IMR-90 (cell line): ENCODE data around the gene STARD3. TPM values are rescaled to one million over a fixed set of nuclear protein-coding genes. Genes with fewer than 3 reads are reported as not detected.

ENCODE experiments used
- ATAC-seq: fragments of 200-7000 bp; cut with Tn5 transposase; 2 replicates; pipeline ENCODE4 v1.9.1; 2020; ENCODE audit warnings: low read depth, mild to moderate bottlenecking, moderate library complexity
- BruUV-seq: library from RNA; stranded (reverse); fragments of 400-500 nt; replicated peaks from 2 replicates; lab custom pipeline; 2021; lab: Mats Ljungman, UMichigan
- CTCF ChIA-PET: fragments of 300-600 bp; formaldehyde crosslinking; extraction: SDS; loops from one replicate; lab custom pipeline; 2021; ENCODE audit warnings: antibody characterized with exemption; lab: Yijun Ruan, JAX
- POLR2A ChIA-PET: fragments of 300-600 bp; sonication (Branson Sonifier 250); formaldehyde crosslinking; loops from one replicate; lab custom pipeline; 2022; ENCODE audit warnings: antibody characterized with exemption; ENCODE audit not compliant: unreplicated experiment; lab: Charles Lee
- DNase-seq: peaks from one replicate; pipeline ENCODE4 v3.0.0; 2013
- H2AFZ ChIP-seq: replicated peaks from 2 replicates; pipeline ENCODE3; 2013; ENCODE audit warnings: low read length, mild to moderate bottlenecking; ENCODE audit not compliant: poor library complexity
- H2AK5ac ChIP-seq: 2 replicates; pipeline ENCODE4 v1.6.1; 2013; ENCODE audit warnings: low read depth, low read length, inconsistent platforms
- H2AK9ac ChIP-seq: replicated peaks from 2 replicates; pipeline ENCODE3; 2013; ENCODE audit warnings: mild to moderate bottlenecking, low read depth, low read length, moderate library complexity; ENCODE audit not compliant: poor library complexity
- H2BK120ac ChIP-seq: 2 replicates; pipeline ENCODE4 v1.6.1; 2013; ENCODE audit warnings: low read depth, low read length, inconsistent platforms
- H2BK15ac ChIP-seq: 3 replicates; pipeline ENCODE4 v1.6.1; 2013; ENCODE audit warnings: low read depth, low read length, inconsistent platforms
- H2BK20ac ChIP-seq: 2 replicates; pipeline ENCODE4 v1.6.1; 2013; ENCODE audit warnings: low read depth, mild to moderate bottlenecking, inconsistent platforms, low read length, moderate library complexity
- H2BK5ac ChIP-seq: 2 replicates; pipeline ENCODE4 v1.6.1; 2013; ENCODE audit warnings: mild to moderate bottlenecking, low read depth, low read length, inconsistent platforms; ENCODE audit not compliant: poor library complexity, severe bottlenecking
- H3K14ac ChIP-seq: replicated peaks from 2 replicates; pipeline ENCODE4 v1.6.1; 2013; ENCODE audit warnings: low read depth, low read length, inconsistent platforms
- H3K18ac ChIP-seq: 2 replicates; pipeline ENCODE4 v1.6.1; 2013; ENCODE audit warnings: low read depth, low read length, control low read depth
- H3K23ac ChIP-seq: 2 replicates; pipeline ENCODE4 v1.6.1; 2013; ENCODE audit warnings: low read depth, low read length, inconsistent platforms
- H3K27ac ChIP-seq: 2 replicates; pipeline ENCODE4 v1.5.1; 2013; ENCODE audit warnings: mild to moderate bottlenecking, control low read depth, low read length; ENCODE audit not compliant: insufficient read depth
- H3K27me3 ChIP-seq: 2 replicates; pipeline ENCODE4 v1.6.1; 2013; ENCODE audit warnings: low read length; ENCODE audit not compliant: control insufficient read depth, insufficient read depth
- H3K36me3 ChIP-seq: 2 replicates; pipeline ENCODE4 v1.6.1; 2013; ENCODE audit warnings: low read length, mixed read lengths; ENCODE audit not compliant: control insufficient read depth, insufficient read depth
- H3K4ac ChIP-seq: 2 replicates; pipeline ENCODE4 v1.6.1; 2013; ENCODE audit warnings: low read depth, low read length, inconsistent platforms
- H3K4me1 ChIP-seq: 2 replicates; pipeline ENCODE4 v1.6.1; 2013; ENCODE audit warnings: low read length, mixed read lengths; ENCODE audit not compliant: control insufficient read depth, insufficient read depth
- H3K4me2 ChIP-seq: 2 replicates; pipeline ENCODE4 v1.6.1; 2013; ENCODE audit warnings: low read depth, mild to moderate bottlenecking, control low read depth, low read length, moderate library complexity
- H3K4me3 ChIP-seq: 2 replicates; pipeline ENCODE4 v1.5.1; 2013; ENCODE audit warnings: low read depth, mild to moderate bottlenecking, control low read depth, low read length, moderate library complexity; ENCODE audit not compliant: insufficient read depth
- H3K56ac ChIP-seq: 2 replicates; pipeline ENCODE4 v1.6.1; 2013; ENCODE audit warnings: low read length, inconsistent platforms; ENCODE audit not compliant: insufficient read depth; ENCODE audit errors: extremely low read depth
- H3K79me1 ChIP-seq, 2 experiments: 2 replicates each; pipeline ENCODE4 v1.6.1; 2013; ENCODE audit warnings: low read length in 2 of 2, inconsistent platforms in 1 of 2, low read depth in 1 of 2
- H3K9ac ChIP-seq: 2 replicates; pipeline ENCODE4 v1.6.1; 2013; ENCODE audit warnings: low read depth, low read length, control low read depth
- H3K9me1 ChIP-seq: 2 replicates; pipeline ENCODE4 v1.6.1; 2013; ENCODE audit warnings: low read length, inconsistent platforms; ENCODE audit not compliant: insufficient read depth
- H3K9me3 ChIP-seq: 2 replicates; pipeline ENCODE4 v1.6.1; 2013; ENCODE audit warnings: low read length; ENCODE audit not compliant: control insufficient read depth, insufficient read depth
- H4K20me1 ChIP-seq: 2 replicates; pipeline ENCODE4 v1.6.1; 2013; ENCODE audit warnings: low read length, inconsistent platforms; ENCODE audit not compliant: insufficient read depth
- H4K5ac ChIP-seq: 2 replicates; pipeline ENCODE4 v1.6.1; 2013; ENCODE audit warnings: mild to moderate bottlenecking, low read depth, low read length, control low read depth
- H4K8ac ChIP-seq, 2 experiments: 2 replicates each; pipeline ENCODE4 v1.6.1; 2013; ENCODE audit warnings: low read depth in 2 of 2, low read length in 2 of 2, control low read depth in 1 of 2, inconsistent platforms in 1 of 2
- H4K91ac ChIP-seq: 2 replicates; pipeline ENCODE4 v1.6.1; 2013; ENCODE audit warnings: low read depth, low read length, inconsistent platforms; ENCODE audit not compliant: insufficient read depth
- CHD1 ChIP-seq: IDR thresholded peaks from 2 replicates; pipeline ENCODE4 v1.6.1; 2012; ENCODE audit warnings: low read depth, low read length, improper control_type of control experiment
- RFX5 ChIP-seq: IDR thresholded peaks from 2 replicates; pipeline ENCODE4 v1.8.0; 2012; ENCODE audit warnings: low read depth, mild to moderate bottlenecking, low read length, moderate library complexity
- WGBS, 2 experiments: methylation state at CpG; one replicate each; pipeline versions ENCODE4 v1.1.5 to v1.1.7; 2013; ENCODE audit warnings: missing lambda C conversion rate in 2 of 2; ENCODE audit not compliant: insufficient read length in 1 of 2; ENCODE audit errors: extremely low coverage in 2 of 2; 5-methylcytosine and 5-hydroxymethylcytosine counted together
- dilution Hi-C: fragments of 300-500 bp; cut with HindIII; formaldehyde crosslinking; loops from one replicate; pipeline ENCODE4 v1.14.3; 2018; ENCODE audit warnings: low sequenced_read_pairs; ENCODE audit not compliant: unreplicated experiment
- in situ Hi-C: fragments of 300-500 bp; cut with MboI; formaldehyde crosslinking; loops from 3 replicates; pipeline ENCODE4 v1.14.3; 2019; ENCODE audit warnings: low sequenced_read_pairs, inconsistent platforms, mixed read lengths
- intact Hi-C: fragments of 100-400 bp; cut with micrococcal nuclease; formaldehyde crosslinking; loops from 2 replicates; pipeline ENCODE4 v1.10.0; 2022
- polyA plus RNA-seq, 3 experiments: library from polyadenylated mRNA; depleted of rRNA; stranded (reverse); fragments of >200 nt; gene quantifications; 2 replicates each; pipeline ENCODE4 v1.2.3, GENCODE V29; 2012; ENCODE audit warnings: low replicate concordance in 1 of 3
- total RNA-seq: library from RNA; depleted of rRNA; stranded (reverse); fragments of >200 nt; gene quantifications from 2 replicates; pipeline ENCODE4 v1.2.3, GENCODE V29; 2012

The STARD3 gene
- total and polyA plus RNA-seq, 2 of the 4 experiments (the other 2 are of a cell fraction): 8.1 to 50.4 TPM

GRCh38 chr17:39629494-39629880, 7.5 kb upstream of the STARD3 start:
- dilution Hi-C loops: no loop called here

More at GRCh38 chr17:39629494-39629880, 7.5 kb upstream of the STARD3 start:
- Histone ChIP-seq H3K4me3 (no peak overlapping the region), H2BK5ac (no peak overlapping the region), H2BK15ac (no peak overlapping the region), H3K18ac (no peak overlapping the region), H3K9me1 (no peaks in the 10 kb centered on the region; the same call in 1 of the 2 replicates), H3K79me1 (no peaks in the 10 kb centered on the region), H3K9ac (no peak overlapping the region), H3K9me3 (no peaks in the 10 kb centered on the region), H2AK5ac (no peak overlapping the region), H4K20me1 (no peaks in the 10 kb centered on the region), H3K23ac (no peak overlapping the region), H3K14ac (no peak overlapping the region), H2BK20ac (no peak overlapping the region), H4K5ac (no peak overlapping the region), H4K8ac (no peak overlapping the region), H2AK9ac (no peak overlapping the region), H3K4me2 (no peak overlapping the region), H3K56ac (no peak overlapping the region), H2BK120ac (no peak overlapping the region), H3K4me1 (peaks cover 3% of the 10 kb centered on the region; the same call in 1 of the 2 replicates), H3K27ac (no peak overlapping the region), H4K91ac (no peak overlapping the region), H3K27me3 (peaks cover 80% of the 10 kb centered on the region), H2AFZ (no peak overlapping the region), H3K4ac (no peak overlapping the region), H3K36me3 (no peaks in the 10 kb centered on the region)
- intact Hi-C loops (loop anchor here (10.0 kb wide), 1 partner anchor 355 kb away; the partner anchor contains the start of gene PSMD3), in situ Hi-C loops (no loop called here)
- CTCF ChIA-PET: interaction anchor here (2.2 kb wide), 1 partner anchor 8 kb away, joined by 9 read pairs; no protein-coding TSS in a partner anchor
- ATAC-seq (no peak), DNase-seq (no peak)
- WGBS, 2 experiments: no CpG with 5 or more reads among the region's 3 CpGs
- POLR2A ChIA-PET: no interaction called here
- BruUV-seq: no TSS peak
- TF ChIP-seq CHD1: no peak
- no peak for TF ChIP-seq RFX5
